ENCODE results near the gene CHST10. TPM values are rescaled to one million over a fixed set of nuclear protein-coding genes. Genes with fewer than 3 reads are reported as not detected.

Gene CHST10
- total RNA-seq, 1 donor from 2014 or later, result 25.8 TPM

DNA sequence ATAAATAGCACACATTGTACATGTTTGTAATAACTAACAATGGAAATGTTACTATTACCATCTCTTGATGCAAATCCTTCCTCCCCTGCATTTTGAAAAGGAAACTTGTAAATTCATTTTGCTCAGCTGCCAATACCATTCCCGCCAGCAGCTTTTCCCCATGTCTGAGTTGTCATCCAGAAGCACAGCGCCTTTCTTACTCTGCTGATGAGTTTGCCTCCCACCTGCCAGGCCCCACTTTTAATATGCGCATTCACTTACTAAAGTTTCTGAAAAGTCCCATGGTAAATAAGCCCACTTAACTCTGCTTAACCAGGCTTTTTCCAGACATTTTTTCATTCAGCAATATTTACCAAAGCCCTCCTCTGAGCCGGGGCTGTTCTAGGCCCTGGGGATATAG, 3.9 kb downstream of the CHST10 start:
- no peaks in the 10 kb centered on the region for H3K27me3 Mint-ChIP-seq (ENCODE audit: low read depth)
- peaks cover 33% of the 10 kb centered on the region for H3K4me1 Mint-ChIP-seq
- H3K36me3 Mint-ChIP-seq, result peaks cover 4% of the 10 kb centered on the region
- no peak overlapping the region for H3K27ac Mint-ChIP-seq
- no peaks in the 10 kb centered on the region for H3K9me3 Mint-ChIP-seq
- no peak for DNase-seq (ENCODE audit: low spot score in 2 of 2, unreplicated experiment in 2 of 2)
- no peak overlapping the region for H3K4me3 Mint-ChIP-seq
- TF ChIP-seq CTCF (IDR thresholded peaks at IDR 0.05; ENCODE audit: unreplicated experiment), result no peak

DNA sequence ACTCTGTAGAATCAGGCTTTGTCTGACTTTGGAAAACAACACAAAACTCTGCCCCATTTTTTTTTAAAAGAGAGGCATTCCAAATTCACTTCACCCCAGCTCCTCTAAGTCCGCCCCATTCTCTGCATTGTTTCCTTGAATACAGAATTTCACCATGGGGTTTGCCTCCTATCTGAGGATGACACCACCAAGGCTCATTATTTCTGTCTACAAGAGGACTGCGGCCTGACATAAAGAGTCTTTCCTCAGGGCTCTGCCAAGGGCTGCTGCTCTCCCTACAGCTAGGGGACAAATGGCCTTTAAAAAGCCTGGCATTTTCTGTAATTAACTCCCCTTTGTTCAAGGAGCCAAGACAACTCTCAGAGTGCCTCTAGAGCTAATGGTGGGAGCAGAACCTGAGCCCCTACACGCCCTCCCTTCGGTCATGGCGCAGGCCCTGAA, 4.6 kb downstream of the CHST10 start:
- H3K27ac Mint-ChIP-seq, result no peak overlapping the region
- H3K9me3 Mint-ChIP-seq, result no peaks in the 10 kb centered on the region
- no peaks in the 10 kb centered on the region for H3K27me3 Mint-ChIP-seq (ENCODE audit: low read depth)

DNA sequence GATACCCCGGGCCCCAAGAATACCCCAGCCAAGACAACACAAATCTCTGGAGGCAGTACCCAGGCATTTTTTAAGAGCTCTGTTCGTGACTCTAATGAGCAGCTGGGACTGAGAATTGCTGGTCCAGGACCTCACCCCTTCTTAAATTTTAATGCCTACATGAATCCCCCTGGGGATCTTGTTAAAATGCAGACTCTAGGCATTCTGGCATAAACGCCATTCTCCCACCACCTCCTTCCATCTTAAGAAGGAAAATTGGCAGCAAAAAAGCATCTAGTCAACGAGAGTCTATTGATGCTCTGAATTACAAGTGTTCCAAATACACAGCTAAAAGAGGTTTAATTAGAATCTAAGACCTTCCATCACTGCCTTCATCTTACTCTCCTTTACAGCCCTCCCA, 5.0 kb downstream of the CHST10 start:
- H3K27me3 Mint-ChIP-seq (ENCODE audit: low read depth), result no peaks in the 10 kb centered on the region
- H3K4me3 Mint-ChIP-seq, result no peak overlapping the region
- no peak for DNase-seq (ENCODE audit: low spot score in 2 of 2, unreplicated experiment in 2 of 2)
- H3K9me3 Mint-ChIP-seq, result no peaks in the 10 kb centered on the region
- H3K4me1 Mint-ChIP-seq, result peaks cover 27% of the 10 kb centered on the region
- H3K27ac Mint-ChIP-seq, result no peak overlapping the region
- H3K36me3 Mint-ChIP-seq, result peaks cover 6% of the 10 kb centered on the region
- no peak for TF ChIP-seq CTCF (IDR thresholded peaks at IDR 0.05; ENCODE audit: unreplicated experiment)

More for the DNA sequence above, 4.6 kb downstream of the CHST10 start:
- Mint-ChIP-seq H3K4me3 (no peak overlapping the region), H3K36me3 (peaks cover 6% of the 10 kb centered on the region), H3K4me1 (peaks cover 29% of the 10 kb centered on the region)
- DNase-seq (ENCODE audit: low spot score in 2 of 2, unreplicated experiment in 2 of 2), result no peak
- TF ChIP-seq CTCF (IDR thresholded peaks at IDR 0.05; ENCODE audit: unreplicated experiment), result no peak

DNA sequence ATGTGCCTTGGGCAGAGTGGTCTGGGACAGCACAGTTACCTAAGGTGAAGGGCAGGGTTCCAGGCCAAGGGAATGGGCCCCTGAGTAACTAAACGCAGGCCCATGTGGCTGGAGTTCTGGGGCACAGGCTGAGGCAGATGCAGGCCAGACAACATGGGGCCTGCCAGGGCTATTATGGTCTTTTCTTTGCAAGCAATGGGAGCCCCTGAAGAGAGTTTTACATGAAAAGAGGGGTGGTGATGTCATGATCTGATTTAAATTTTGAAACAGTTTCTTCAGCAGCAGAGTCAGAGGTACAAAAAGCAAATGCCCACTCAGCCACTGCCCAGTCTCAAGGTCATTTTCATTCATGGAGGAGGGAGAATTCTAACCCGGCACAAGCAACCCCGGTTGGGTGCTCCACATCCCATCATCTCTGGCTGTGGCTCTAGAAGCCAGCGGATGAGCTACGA, 5.6 kb downstream of the CHST10 start:
- peaks cover 6% of the 10 kb centered on the region for H3K36me3 Mint-ChIP-seq
- no peaks in the 10 kb centered on the region for H3K9me3 Mint-ChIP-seq
- no peak overlapping the region for H3K27ac Mint-ChIP-seq
- TF ChIP-seq CTCF (IDR thresholded peaks at IDR 0.05; ENCODE audit: unreplicated experiment), result no peak
- no peaks in the 10 kb centered on the region for H3K27me3 Mint-ChIP-seq (ENCODE audit: low read depth)
- no peak overlapping the region for H3K4me3 Mint-ChIP-seq
- no peak for DNase-seq (ENCODE audit: low spot score in 2 of 2, unreplicated experiment in 2 of 2)
- peaks cover 24% of the 10 kb centered on the region for H3K4me1 Mint-ChIP-seq

GRCh38 chr2:100409975-100410647, 7.4 kb downstream of the CHST10 start:
- H3K27me3 Mint-ChIP-seq (ENCODE audit: low read depth), result no peaks in the 10 kb centered on the region
- peaks cover 10% of the 10 kb centered on the region for H3K36me3 Mint-ChIP-seq
- no peak for DNase-seq (ENCODE audit: low spot score in 2 of 2, unreplicated experiment in 2 of 2)
- no peak overlapping the region for H3K4me3 Mint-ChIP-seq
- H3K27ac Mint-ChIP-seq, result peak overlapping the region; percentile 47
- H3K9me3 Mint-ChIP-seq, result no peaks in the 10 kb centered on the region
- peaks cover 7% of the 10 kb centered on the region for H3K4me1 Mint-ChIP-seq
- no peak for TF ChIP-seq CTCF (IDR thresholded peaks at IDR 0.05; ENCODE audit: unreplicated experiment)

Measured in mesothelial cell of epicardium (in vitro differentiated cells).